ENCODE data around the gene SAE1. TPM values are rescaled to one million over a fixed set of nuclear protein-coding genes. Genes with fewer than 3 reads are reported as not detected.

The SAE1 gene
- total and polyA plus RNA-seq, 10 of the 15 experiments (the other 5 are each of a cell fraction or from before 2014, with no cell fraction given) = 62.0 to 246 (median 148) TPM

DNA sequence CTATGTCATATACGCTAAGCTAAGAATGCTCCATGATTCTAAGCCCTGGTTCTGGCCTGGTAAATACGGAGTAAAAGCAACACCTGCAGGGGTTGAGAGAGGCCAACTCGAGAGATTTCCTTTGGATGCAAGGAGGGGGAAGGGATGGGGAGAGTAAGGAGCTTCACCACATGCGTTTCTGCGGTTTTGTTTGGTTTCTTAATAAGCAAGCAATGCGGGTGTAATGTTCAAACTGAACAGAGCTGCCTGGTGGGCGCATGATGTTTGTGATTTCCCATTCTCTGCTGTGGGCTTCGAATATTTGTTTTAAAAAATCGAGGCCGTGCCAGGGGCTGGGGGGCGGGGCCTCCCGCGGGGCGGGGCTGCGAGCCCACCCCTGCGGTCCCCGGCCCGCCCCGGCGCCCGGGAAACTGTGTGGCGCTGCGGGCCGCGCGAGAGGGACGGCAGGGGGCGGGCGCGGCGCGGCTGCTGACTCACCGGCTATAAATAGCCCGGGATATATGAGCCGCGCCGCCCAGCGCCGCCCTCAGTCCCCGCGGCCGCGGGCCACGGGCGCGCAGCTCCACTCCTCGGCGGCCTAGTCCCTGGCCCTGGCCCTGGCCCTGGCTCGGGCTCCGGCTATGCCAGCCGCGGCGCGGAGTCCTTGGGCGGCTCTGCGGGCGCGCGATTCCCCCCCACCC is 95.3 kb downstream of the SAE1 start (continued):
- TF ChIP-seq EP300 (IDR thresholded peaks at IDR 0.05; ENCODE audit: borderline replicate concordance in 1 of 2, control insufficient read depth in 1 of 2, low read depth in 2 of 2, low read length in 2 of 2) (peak; percentile 9 to 34; a peak in 1 of 4 replicates), ZZZ3 (IDR thresholded peaks at IDR 0.05; ENCODE audit: control insufficient read depth, insufficient read length, low read depth) (no peak), RFX5 (IDR thresholded peaks at IDR 0.05; ENCODE audit: low read depth, low read length) (no peak), EZH2 (IDR thresholded peaks at IDR 0.05; ENCODE audit: borderline replicate concordance, control insufficient read depth, low read depth, low read length) (no peak), HDGF (IDR thresholded peaks at IDR 0.05) (no peak), TCF3 (IDR thresholded peaks at IDR 0.05; ENCODE audit: borderline replicate concordance, insufficient read depth, low read depth, low read length) (peak; percentile 98), FOXM1 (IDR thresholded peaks at IDR 0.05; ENCODE audit: low read depth, low read length) (no peak), EED (IDR thresholded peaks at IDR 0.05; ENCODE audit: low read depth) (no peak), PAX5 (IDR thresholded peaks at IDR 0.05; ENCODE audit: borderline replicate concordance, low read depth, low read length) (0 out of 2 replicates have a peak, but pooled peaks have one; percentile 7), SUZ12 (IDR thresholded peaks at IDR 0.05; ENCODE audit: unreplicated experiment) (no peak), EGR1 (IDR thresholded peaks at IDR 0.05; ENCODE audit: borderline replicate concordance in 1 of 2, low read depth in 2 of 2, low read length in 2 of 2) (peak in 1 of 2 experiments; percentile 35; a peak in 1 of 3 replicates)
- TF ChIP-seq, protein P1, sequence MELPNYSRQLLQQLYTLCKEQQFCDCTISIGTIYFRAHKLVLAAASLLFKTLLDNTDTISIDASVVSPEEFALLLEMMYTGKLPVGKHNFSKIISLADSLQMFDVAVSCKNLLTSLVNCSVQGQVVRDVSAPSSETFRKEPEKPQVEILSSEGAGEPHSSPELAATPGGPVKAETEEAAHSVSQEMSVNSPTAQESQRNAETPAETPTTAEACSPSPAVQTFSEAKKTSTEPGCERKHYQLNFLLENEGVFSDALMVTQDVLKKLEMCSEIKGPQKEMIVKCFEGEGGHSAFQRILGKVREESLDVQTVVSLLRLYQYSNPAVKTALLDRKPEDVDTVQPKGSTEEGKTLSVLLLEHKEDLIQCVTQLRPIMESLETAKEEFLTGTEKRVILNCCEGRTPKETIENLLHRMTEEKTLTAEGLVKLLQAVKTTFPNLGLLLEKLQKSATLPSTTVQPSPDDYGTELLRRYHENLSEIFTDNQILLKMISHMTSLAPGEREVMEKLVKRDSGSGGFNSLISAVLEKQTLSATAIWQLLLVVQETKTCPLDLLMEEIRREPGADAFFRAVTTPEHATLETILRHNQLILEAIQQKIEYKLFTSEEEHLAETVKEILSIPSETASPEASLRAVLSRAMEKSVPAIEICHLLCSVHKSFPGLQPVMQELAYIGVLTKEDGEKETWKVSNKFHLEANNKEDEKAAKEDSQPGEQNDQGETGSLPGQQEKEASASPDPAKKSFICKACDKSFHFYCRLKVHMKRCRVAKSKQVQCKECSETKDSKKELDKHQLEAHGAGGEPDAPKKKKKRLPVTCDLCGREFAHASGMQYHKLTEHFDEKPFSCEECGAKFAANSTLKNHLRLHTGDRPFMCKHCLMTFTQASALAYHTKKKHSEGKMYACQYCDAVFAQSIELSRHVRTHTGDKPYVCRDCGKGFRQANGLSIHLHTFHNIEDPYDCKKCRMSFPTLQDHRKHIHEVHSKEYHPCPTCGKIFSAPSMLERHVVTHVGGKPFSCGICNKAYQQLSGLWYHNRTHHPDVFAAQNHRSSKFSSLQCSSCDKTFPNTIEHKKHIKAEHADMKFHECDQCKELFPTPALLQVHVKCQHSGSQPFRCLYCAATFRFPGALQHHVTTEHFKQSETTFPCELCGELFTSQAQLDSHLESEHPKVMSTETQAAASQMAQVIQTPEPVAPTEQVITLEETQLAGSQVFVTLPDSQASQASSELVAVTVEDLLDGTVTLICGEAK (IDR thresholded peaks at IDR 0.05; ENCODE audit: borderline replicate concordance) = no peak
- TF ChIP-seq, protein P2, sequence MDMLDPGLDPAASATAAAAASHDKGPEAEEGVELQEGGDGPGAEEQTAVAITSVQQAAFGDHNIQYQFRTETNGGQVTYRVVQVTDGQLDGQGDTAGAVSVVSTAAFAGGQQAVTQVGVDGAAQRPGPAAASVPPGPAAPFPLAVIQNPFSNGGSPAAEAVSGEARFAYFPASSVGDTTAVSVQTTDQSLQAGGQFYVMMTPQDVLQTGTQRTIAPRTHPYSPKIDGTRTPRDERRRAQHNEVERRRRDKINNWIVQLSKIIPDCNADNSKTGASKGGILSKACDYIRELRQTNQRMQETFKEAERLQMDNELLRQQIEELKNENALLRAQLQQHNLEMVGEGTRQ (IDR thresholded peaks at IDR 0.05; ENCODE audit: borderline replicate concordance, low read depth, low read length) = no peak
- TF ChIP-seq, protein P3, sequence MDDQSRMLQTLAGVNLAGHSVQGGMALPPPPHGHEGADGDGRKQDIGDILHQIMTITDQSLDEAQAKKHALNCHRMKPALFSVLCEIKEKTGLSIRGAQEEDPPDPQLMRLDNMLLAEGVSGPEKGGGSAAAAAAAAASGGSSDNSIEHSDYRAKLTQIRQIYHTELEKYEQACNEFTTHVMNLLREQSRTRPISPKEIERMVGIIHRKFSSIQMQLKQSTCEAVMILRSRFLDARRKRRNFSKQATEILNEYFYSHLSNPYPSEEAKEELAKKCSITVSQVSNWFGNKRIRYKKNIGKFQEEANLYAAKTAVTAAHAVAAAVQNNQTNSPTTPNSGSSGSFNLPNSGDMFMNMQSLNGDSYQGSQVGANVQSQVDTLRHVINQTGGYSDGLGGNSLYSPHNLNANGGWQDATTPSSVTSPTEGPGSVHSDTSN (IDR thresholded peaks at IDR 0.05; ENCODE audit: insufficient replicate concordance, low read depth, low read length) = no peak
- TF ChIP-seq, protein P4, sequence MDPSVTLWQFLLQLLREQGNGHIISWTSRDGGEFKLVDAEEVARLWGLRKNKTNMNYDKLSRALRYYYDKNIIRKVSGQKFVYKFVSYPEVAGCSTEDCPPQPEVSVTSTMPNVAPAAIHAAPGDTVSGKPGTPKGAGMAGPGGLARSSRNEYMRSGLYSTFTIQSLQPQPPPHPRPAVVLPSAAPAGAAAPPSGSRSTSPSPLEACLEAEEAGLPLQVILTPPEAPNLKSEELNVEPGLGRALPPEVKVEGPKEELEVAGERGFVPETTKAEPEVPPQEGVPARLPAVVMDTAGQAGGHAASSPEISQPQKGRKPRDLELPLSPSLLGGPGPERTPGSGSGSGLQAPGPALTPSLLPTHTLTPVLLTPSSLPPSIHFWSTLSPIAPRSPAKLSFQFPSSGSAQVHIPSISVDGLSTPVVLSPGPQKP (IDR thresholded peaks at IDR 0.05; ENCODE audit: low read depth, low read length) = peak; percentile 45; the same call in 1 of the 2 replicates
- TF ChIP-seq, protein P5, sequence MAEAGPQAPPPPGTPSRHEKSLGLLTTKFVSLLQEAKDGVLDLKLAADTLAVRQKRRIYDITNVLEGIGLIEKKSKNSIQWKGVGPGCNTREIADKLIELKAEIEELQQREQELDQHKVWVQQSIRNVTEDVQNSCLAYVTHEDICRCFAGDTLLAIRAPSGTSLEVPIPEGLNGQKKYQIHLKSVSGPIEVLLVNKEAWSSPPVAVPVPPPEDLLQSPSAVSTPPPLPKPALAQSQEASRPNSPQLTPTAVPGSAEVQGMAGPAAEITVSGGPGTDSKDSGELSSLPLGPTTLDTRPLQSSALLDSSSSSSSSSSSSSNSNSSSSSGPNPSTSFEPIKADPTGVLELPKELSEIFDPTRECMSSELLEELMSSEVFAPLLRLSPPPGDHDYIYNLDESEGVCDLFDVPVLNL (IDR thresholded peaks at IDR 0.05; ENCODE audit: low read depth, low read length) = 0 out of 2 replicates have a peak, but pooled peaks have one; percentile 11
- TF ChIP-seq, protein P6, sequence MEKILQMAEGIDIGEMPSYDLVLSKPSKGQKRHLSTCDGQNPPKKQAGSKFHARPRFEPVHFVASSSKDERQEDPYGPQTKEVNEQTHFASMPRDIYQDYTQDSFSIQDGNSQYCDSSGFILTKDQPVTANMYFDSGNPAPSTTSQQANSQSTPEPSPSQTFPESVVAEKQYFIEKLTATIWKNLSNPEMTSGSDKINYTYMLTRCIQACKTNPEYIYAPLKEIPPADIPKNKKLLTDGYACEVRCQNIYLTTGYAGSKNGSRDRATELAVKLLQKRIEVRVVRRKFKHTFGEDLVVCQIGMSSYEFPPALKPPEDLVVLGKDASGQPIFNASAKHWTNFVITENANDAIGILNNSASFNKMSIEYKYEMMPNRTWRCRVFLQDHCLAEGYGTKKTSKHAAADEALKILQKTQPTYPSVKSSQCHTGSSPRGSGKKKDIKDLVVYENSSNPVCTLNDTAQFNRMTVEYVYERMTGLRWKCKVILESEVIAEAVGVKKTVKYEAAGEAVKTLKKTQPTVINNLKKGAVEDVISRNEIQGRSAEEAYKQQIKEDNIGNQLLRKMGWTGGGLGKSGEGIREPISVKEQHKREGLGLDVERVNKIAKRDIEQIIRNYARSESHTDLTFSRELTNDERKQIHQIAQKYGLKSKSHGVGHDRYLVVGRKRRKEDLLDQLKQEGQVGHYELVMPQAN (conservative IDR thresholded peaks at IDR 0.05) = peak; percentile 68

All from GM12878 (cell line).